GDM1 (cell line): ENCODE measurements around the gene TGFBR2.

Experiments used
- DNase-seq: peaks from one replicate; lab custom pipeline; 2025; lab: John Stamatoyannopoulos, UW

TGFBR2 gene

GRCh38 chr3:30606301-30607031 is at the start of gene TGFBR2:
Gene TGFBR2, plus strand, starts transcription at chr3:30606601. Its CDS starts 283 bp downstream, at chr3:30606884.
- peak; percentile 87 for DNase-seq

GRCh38 chr3:30557746-30558303 is 48.6 kb upstream of the TGFBR2 start:
- DNase-seq, result no peak

- no peak for DNase-seq
These were observed 42.4 kb upstream of the TGFBR2 start for GRCh38 chr3:30563956-30564355.

GRCh38 chr3:30567139-30567753 is 39.2 kb upstream of the TGFBR2 start:
- no peak for DNase-seq

GRCh38 chr3:30576946-30577345 is 29.5 kb upstream of the TGFBR2 start:
- DNase-seq, result no peak

- no peak for DNase-seq
These were observed 28.6 kb upstream of the TGFBR2 start for GRCh38 chr3:30577788-30578187.

GRCh38 chr3:30578479-30578878 is 27.9 kb upstream of the TGFBR2 start:
- no peak for DNase-seq

GRCh38 chr3:30578986-30579579 is 27.3 kb upstream of the TGFBR2 start:
- DNase-seq, result no peak

- DNase-seq, result no peak
These were observed 25.3 kb upstream of the TGFBR2 start for GRCh38 chr3:30581067-30581585.

GRCh38 chr3:30581982-30582381 is 24.4 kb upstream of the TGFBR2 start:
- no peak for DNase-seq

- no peak for DNase-seq
These were observed 22.4 kb upstream of the TGFBR2 start for GRCh38 chr3:30583973-30584372.

- no peak for DNase-seq
These were observed 20.7 kb upstream of the TGFBR2 start for GRCh38 chr3:30585654-30586053.

GRCh38 chr3:30586096-30586805 is 20.1 kb upstream of the TGFBR2 start:
- no peak for DNase-seq

- no peak for DNase-seq
These were observed 19.5 kb upstream of the TGFBR2 start for GRCh38 chr3:30586806-30587486.

- no peak for DNase-seq
These were observed 18.5 kb upstream of the TGFBR2 start for GRCh38 chr3:30587904-30588303.

GRCh38 chr3:30596152-30596551 is 10.2 kb upstream of the TGFBR2 start:
- no peak for DNase-seq

GRCh38 chr3:30597131-30597768 is 9.2 kb upstream of the TGFBR2 start:
- no peak for DNase-seq

GRCh38 chr3:30597769-30598134 is 8.6 kb upstream of the TGFBR2 start:
- no peak for DNase-seq

GRCh38 chr3:30598668-30599545 is 7.5 kb upstream of the TGFBR2 start:
- DNase-seq, result no peak

GRCh38 chr3:30600572-30600971 is 5.8 kb upstream of the TGFBR2 start:
- no peak for DNase-seq
